ENCODE data around the gene CLIC1.

GRCh38 chr6:31733734-31734133 lies 2.6 kb downstream of the CLIC1 start:
- no peak for TF ChIP-seq CTCF (optimal IDR thresholded peaks at IDR 0.05 in 1 of 3, IDR thresholded peaks at IDR 0.05 in 1 of 3, conservative IDR thresholded peaks at IDR 0.05 in 1 of 3; ENCODE audit: extremely low read depth in 1 of 3, insufficient read depth in 2 of 3, low read length in 3 of 3)
- no peak for TF ChIP-seq EZH2 (IDR thresholded peaks at IDR 0.05; ENCODE audit: low read length)

Measured in keratinocyte (primary cell).